ENCODE measurements around the gene SEMA6B.

SEMA6B gene

GRCh38 chr19:4504891-4505569 lies 54.5 kb downstream of the SEMA6B start:
- no peak for DNase-seq

- no peak for DNase-seq
Observed at GRCh38 chr19:4504297-4504701, 55.2 kb downstream of the SEMA6B start.

GRCh38 chr19:4503825-4504170 lies 55.7 kb downstream of the SEMA6B start:
- DNase-seq: no peak

- peak; percentile 38 for DNase-seq
Observed at GRCh38 chr19:4503132-4503824, 56.2 kb downstream of the SEMA6B start.

- DNase-seq: no peak
Observed at GRCh38 chr19:4502282-4503131, 57.0 kb downstream of the SEMA6B start.

GRCh38 chr19:4501691-4502090 lies 57.8 kb downstream of the SEMA6B start:
- no peak for DNase-seq

GRCh38 chr19:4500841-4501591 lies 58.5 kb downstream of the SEMA6B start:
- DNase-seq: no peak

GRCh38 chr19:4499855-4500254 lies 59.6 kb downstream of the SEMA6B start:
- no peak for DNase-seq

- no peak for DNase-seq
Observed at GRCh38 chr19:4499318-4499717, 60.2 kb downstream of the SEMA6B start.

- no peak for DNase-seq
Observed at GRCh38 chr19:4498694-4499093, 60.8 kb downstream of the SEMA6B start.

- no peak for DNase-seq
Observed at GRCh38 chr19:4497770-4498389, 61.6 kb downstream of the SEMA6B start.

- DNase-seq: no peak
Observed at GRCh38 chr19:4496304-4496703, 63.2 kb downstream of the SEMA6B start.

GRCh38 chr19:4495471-4495870 lies 64.0 kb downstream of the SEMA6B start:
- no peak for DNase-seq

- DNase-seq: no peak
Observed at GRCh38 chr19:4494691-4495064, 64.8 kb downstream of the SEMA6B start.

- no peak for DNase-seq
Observed at GRCh38 chr19:4493929-4494690, 65.4 kb downstream of the SEMA6B start.

GRCh38 chr19:4493104-4493928 lies 66.2 kb downstream of the SEMA6B start:
- no peak for DNase-seq
